HL-60 (cell line): Measurements from ENCODE around the gene GPR153.

Experiments used
- DNase-seq, 2 experiments: peaks; one replicate each; pipeline ENCODE4 v3.0.0-alpha.2; 2010 to 2020; ENCODE audit warnings: low read depth in 1 of 2, low spot score in 1 of 2
- H3K27ac ChIP-seq: fragments of 250-450 bp; sonication (Bioruptor Pico); replicated peaks from 2 replicates; pipeline ENCODE4 v1.5.1; 2020; ENCODE audit warnings: mild to moderate bottlenecking, moderate library complexity
- H3K27me3 ChIP-seq: fragments of 250-450 bp; sonication (Bioruptor Pico); 2 replicates; pipeline ENCODE4 v1.5.1; 2021; ENCODE audit warnings: mild to moderate bottlenecking, moderate library complexity; ENCODE audit not compliant: insufficient read depth, poor library complexity, severe bottlenecking
- H3K4me3 ChIP-seq: replicated peaks from 2 replicates; pipeline ENCODE4 v1.5.1; 2011; ENCODE audit warnings: mild to moderate bottlenecking, control low read depth, low read length; ENCODE audit not compliant: insufficient read depth
- CTCF ChIP-seq: IDR thresholded peaks from one replicate; pipeline ENCODE4 v1.5.1; 2011; ENCODE audit warnings: low read length, control low read depth, inconsistent platforms; ENCODE audit not compliant: insufficient read depth
- GABPA ChIP-seq: IDR thresholded peaks from 2 replicates; pipeline ENCODE4 v1.6.1; 2012; ENCODE audit warnings: low read depth
- POLR2AphosphoS5 ChIP-seq: IDR thresholded peaks from 2 replicates; pipeline ENCODE4 v1.6.1; 2012; ENCODE audit warnings: low read depth
- REST ChIP-seq: IDR thresholded peaks from 2 replicates; pipeline ENCODE4 v1.6.1; 2012; ENCODE audit warnings: low read depth; ENCODE audit not compliant: insufficient replicate concordance
- SPI1 ChIP-seq: IDR thresholded peaks from 2 replicates; pipeline ENCODE4 v1.6.1; 2012; ENCODE audit warnings: low read depth, mild to moderate bottlenecking, borderline replicate concordance

The GPR153 gene

GRCh38 chr1:6285336-6285735 lies 24.4 kb upstream of the GPR153 start:
- no peak for DNase-seq
- H3K27me3 ChIP-seq, result no peaks in the 10 kb centered on the region
- H3K4me3 ChIP-seq, result no peak overlapping the region
- TF ChIP-seq POLR2AphosphoS5 (no peak), SPI1 (no peak), CTCF (no peak), GABPA (no peak), REST (no peak)
- no peak overlapping the region for H3K27ac ChIP-seq

GRCh38 chr1:6282577-6283270 lies 21.8 kb upstream of the GPR153 start:
- no peaks in the 10 kb centered on the region for H3K27me3 ChIP-seq
- DNase-seq, result no peak
- no peak overlapping the region for H3K4me3 ChIP-seq
- no peak overlapping the region for H3K27ac ChIP-seq
- TF ChIP-seq GABPA, result no peak
- TF ChIP-seq REST, result no peak
- TF ChIP-seq CTCF, result no peak
- TF ChIP-seq POLR2AphosphoS5, result no peak
- TF ChIP-seq SPI1, result no peak

GRCh38 chr1:6281511-6282402 lies 20.9 kb upstream of the GPR153 start:
- DNase-seq, result no peak
- Histone ChIP-seq H3K27me3 (no peaks in the 10 kb centered on the region), H3K27ac (no peak overlapping the region), H3K4me3 (no peak overlapping the region)
- TF ChIP-seq POLR2AphosphoS5 (no peak), REST (no peak), GABPA (no peak), SPI1 (no peak)
